ENCODE data around the gene NOL4L.

Gene NOL4L

DNA sequence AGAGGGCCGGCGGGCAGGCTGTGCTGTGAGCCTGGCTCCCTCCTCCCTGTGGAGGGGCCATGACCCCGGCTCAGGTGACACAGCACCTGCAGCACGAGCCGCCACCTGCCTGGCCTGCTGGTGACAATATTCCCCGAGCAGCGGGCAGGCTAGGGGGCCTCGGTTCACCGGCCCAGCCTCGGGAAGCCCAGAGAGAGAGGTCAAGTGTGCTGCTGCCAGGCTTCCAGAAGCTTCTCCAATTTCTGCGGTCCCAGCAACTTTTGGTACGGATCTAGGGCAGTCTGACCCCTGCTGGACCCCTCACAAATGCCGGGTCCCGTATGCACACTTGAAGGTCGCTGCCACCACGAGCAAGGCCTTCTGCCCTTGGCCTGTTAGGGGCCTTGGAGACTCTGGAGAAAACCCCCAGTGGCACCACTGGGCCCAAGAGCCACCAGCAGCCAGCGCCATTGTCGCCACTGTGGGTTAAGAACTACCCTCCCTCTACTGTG, 38.6 kb upstream of the NOL4L start:
- no peak for TF ChIP-seq TCF4 (CRISPR knock-in tag; IDR thresholded peaks at IDR 0.05; ENCODE audit: borderline replicate concordance)
- TF ChIP-seq ZC3H10 (CRISPR knock-in tag; IDR thresholded peaks at IDR 0.05): no peak
- TF ChIP-seq, protein P1, sequence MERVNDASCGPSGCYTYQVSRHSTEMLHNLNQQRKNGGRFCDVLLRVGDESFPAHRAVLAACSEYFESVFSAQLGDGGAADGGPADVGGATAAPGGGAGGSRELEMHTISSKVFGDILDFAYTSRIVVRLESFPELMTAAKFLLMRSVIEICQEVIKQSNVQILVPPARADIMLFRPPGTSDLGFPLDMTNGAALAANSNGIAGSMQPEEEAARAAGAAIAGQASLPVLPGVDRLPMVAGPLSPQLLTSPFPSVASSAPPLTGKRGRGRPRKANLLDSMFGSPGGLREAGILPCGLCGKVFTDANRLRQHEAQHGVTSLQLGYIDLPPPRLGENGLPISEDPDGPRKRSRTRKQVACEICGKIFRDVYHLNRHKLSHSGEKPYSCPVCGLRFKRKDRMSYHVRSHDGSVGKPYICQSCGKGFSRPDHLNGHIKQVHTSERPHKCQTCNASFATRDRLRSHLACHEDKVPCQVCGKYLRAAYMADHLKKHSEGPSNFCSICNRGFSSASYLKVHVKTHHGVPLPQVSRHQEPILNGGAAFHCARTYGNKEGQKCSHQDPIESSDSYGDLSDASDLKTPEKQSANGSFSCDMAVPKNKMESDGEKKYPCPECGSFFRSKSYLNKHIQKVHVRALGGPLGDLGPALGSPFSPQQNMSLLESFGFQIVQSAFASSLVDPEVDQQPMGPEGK (CRISPR knock-in tag; IDR thresholded peaks at IDR 0.05; ENCODE audit: borderline replicate concordance): no peak
- no peak for TF ChIP-seq PPARA (CRISPR knock-in tag; IDR thresholded peaks at IDR 0.05; ENCODE audit: borderline replicate concordance)
- no peak for TF ChIP-seq ZFP30 (CRISPR knock-in tag; IDR thresholded peaks at IDR 0.05)
- no peak for TF ChIP-seq SNAI2 (CRISPR knock-in tag; IDR thresholded peaks at IDR 0.05)
- TF ChIP-seq, protein P2, sequence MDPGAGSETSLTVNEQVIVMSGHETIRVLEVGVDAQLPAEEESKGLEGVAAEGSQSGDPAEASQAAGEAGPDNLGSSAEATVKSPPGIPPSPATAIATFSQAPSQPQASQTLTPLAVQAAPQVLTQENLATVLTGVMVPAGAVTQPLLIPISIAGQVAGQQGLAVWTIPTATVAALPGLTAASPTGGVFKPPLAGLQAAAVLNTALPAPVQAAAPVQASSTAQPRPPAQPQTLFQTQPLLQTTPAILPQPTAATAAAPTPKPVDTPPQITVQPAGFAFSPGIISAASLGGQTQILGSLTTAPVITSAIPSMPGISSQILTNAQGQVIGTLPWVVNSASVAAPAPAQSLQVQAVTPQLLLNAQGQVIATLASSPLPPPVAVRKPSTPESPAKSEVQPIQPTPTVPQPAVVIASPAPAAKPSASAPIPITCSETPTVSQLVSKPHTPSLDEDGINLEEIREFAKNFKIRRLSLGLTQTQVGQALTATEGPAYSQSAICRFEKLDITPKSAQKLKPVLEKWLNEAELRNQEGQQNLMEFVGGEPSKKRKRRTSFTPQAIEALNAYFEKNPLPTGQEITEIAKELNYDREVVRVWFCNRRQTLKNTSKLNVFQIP (CRISPR knock-in tag; IDR thresholded peaks at IDR 0.05; ENCODE audit: borderline replicate concordance, low read depth): no peak
- no peak for TF ChIP-seq ESRRG (CRISPR knock-in tag; IDR thresholded peaks at IDR 0.05)
- TF ChIP-seq CSDC2 (CRISPR knock-in tag; IDR thresholded peaks at IDR 0.05): no peak
- TF ChIP-seq, protein P3, sequence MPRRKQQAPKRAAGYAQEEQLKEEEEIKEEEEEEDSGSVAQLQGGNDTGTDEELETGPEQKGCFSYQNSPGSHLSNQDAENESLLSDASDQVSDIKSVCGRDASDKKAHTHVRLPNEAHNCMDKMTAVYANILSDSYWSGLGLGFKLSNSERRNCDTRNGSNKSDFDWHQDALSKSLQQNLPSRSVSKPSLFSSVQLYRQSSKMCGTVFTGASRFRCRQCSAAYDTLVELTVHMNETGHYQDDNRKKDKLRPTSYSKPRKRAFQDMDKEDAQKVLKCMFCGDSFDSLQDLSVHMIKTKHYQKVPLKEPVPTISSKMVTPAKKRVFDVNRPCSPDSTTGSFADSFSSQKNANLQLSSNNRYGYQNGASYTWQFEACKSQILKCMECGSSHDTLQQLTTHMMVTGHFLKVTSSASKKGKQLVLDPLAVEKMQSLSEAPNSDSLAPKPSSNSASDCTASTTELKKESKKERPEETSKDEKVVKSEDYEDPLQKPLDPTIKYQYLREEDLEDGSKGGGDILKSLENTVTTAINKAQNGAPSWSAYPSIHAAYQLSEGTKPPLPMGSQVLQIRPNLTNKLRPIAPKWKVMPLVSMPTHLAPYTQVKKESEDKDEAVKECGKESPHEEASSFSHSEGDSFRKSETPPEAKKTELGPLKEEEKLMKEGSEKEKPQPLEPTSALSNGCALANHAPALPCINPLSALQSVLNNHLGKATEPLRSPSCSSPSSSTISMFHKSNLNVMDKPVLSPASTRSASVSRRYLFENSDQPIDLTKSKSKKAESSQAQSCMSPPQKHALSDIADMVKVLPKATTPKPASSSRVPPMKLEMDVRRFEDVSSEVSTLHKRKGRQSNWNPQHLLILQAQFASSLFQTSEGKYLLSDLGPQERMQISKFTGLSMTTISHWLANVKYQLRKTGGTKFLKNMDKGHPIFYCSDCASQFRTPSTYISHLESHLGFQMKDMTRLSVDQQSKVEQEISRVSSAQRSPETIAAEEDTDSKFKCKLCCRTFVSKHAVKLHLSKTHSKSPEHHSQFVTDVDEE (CRISPR knock-in tag; IDR thresholded peaks at IDR 0.05): no peak
- TF ChIP-seq ZNF8 (CRISPR knock-in tag; IDR thresholded peaks at IDR 0.05): no peak
- TF ChIP-seq ISL1 (CRISPR knock-in tag; IDR thresholded peaks at IDR 0.05): no peak
- no peak for TF ChIP-seq ARNTL (CRISPR knock-in tag; IDR thresholded peaks at IDR 0.05; ENCODE audit: borderline replicate concordance, low read depth)
- no peak for ATAC-seq

DNA sequence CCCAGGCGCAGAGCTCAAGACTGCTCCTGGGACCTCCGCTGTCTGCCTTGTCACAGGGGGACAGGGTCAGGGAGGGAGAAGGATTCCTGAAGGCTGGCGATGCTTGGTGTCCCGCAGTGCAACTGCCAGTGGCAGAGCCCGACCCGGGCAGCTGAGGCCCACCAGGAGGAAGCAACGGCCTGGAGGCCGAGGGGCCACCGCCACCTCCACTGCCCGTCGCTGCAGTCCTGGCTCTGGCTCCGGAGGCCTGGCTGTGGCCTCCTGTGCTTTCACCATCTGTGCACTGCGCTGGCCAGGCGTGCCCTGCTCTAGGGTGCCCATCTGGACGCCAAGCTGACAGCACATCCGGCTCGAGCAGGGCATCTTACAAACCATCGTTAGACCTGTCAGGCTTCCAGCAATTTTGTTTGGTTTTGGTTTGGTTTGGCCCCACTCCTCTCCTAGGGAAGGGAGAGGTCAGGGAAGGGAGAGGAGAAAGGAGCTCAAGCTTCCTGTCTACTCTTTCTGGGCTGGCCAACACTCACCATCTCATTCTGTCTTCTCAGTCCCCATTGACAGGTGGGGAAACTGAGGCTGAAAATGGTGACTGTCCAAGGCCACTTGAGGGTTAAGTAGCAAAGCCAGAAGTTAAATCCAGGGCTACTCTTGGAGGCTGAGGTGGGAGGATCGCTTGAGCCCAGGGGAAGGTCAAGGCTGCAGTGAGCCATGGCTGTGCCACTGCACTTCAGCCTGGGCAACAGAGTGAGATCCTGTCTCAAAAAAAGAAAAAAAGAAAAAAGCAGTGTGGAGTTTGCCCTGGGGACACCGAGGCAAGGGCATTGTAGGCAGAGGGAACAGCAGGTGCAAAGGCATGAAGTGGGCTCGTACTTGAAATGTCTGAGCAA, 37.7 kb upstream of the NOL4L start:
- ATAC-seq: no peak
- TF ChIP-seq ZFP30 (CRISPR knock-in tag; IDR thresholded peaks at IDR 0.05) (no peak), ARNTL (CRISPR knock-in tag; IDR thresholded peaks at IDR 0.05; ENCODE audit: borderline replicate concordance, low read depth) (no peak), ZNF70 (CRISPR knock-in tag; IDR thresholded peaks at IDR 0.05) (no peak), ISL1 (CRISPR knock-in tag; IDR thresholded peaks at IDR 0.05) (no peak), CSDC2 (CRISPR knock-in tag; IDR thresholded peaks at IDR 0.05) (no peak), BACH2 (CRISPR knock-in tag; IDR thresholded peaks at IDR 0.05; ENCODE audit: borderline replicate concordance) (no peak)
- TF ChIP-seq, protein P1 (CRISPR knock-in tag; IDR thresholded peaks at IDR 0.05; ENCODE audit: borderline replicate concordance): no peak
- TF ChIP-seq, protein P3 (CRISPR knock-in tag; IDR thresholded peaks at IDR 0.05): no peak

All from SK-N-SH treated with all-trans-retinoic acid at 6 μM for 48 hours (cell line).